Panc1 (cell line): Measurements from ENCODE around the gene CASP14. TPM values are rescaled to one million over a fixed set of nuclear protein-coding genes. Genes with fewer than 3 reads are reported as not detected.
A peak's percentile ranks its signal among the peaks of the same experiment; 100 is the strongest.

Experiments
- ATAC-seq: fragments of 200-7000 bp; cut with Tn5 transposase; 2 replicates; pipeline ENCODE4 v1.9.1; 2020; ENCODE audit warnings: mild to moderate bottlenecking, moderate library complexity
- BruUV-seq: library from RNA; stranded (reverse); fragments of 400-500 nt; replicated peaks from 2 replicates; lab custom pipeline; 2021; lab: Mats Ljungman, UMichigan
- CTCF ChIA-PET: fragments of 300-600 bp; sonication (Branson Sonifier 250); formaldehyde crosslinking; loops from one replicate; lab custom pipeline; 2022; ENCODE audit warnings: antibody characterized with exemption; lab: Charles Lee
- POLR2A ChIA-PET: fragments of 300-600 bp; sonication (Branson Sonifier 250); formaldehyde crosslinking; loops from one replicate; lab custom pipeline; 2022; ENCODE audit warnings: antibody characterized with exemption; lab: Charles Lee
- DNase-seq: peaks from one replicate; pipeline ENCODE4 v3.0.0-alpha.2; 2010; ENCODE audit warnings: low read depth, low spot score
- H3K27ac ChIP-seq: 2 replicates; pipeline ENCODE4 v1.5.1; 2011; ENCODE audit warnings: mild to moderate bottlenecking, low read length, inconsistent platforms
- H3K27me3 ChIP-seq: fragments of 200-500 bp; sonication (Bioruptor generic); 2 replicates; pipeline ENCODE4 v1.6.0; 2014; ENCODE audit warnings: low read length, inconsistent platforms; ENCODE audit not compliant: control insufficient read depth, insufficient read depth
- H3K36me3 ChIP-seq: fragments of 200-500 bp; sonication (Bioruptor generic); 2 replicates; pipeline ENCODE4 v1.5.1; 2014; ENCODE audit warnings: inconsistent platforms, mild to moderate bottlenecking, low read length, moderate library complexity; ENCODE audit not compliant: control insufficient read depth, insufficient read depth
- H3K4me1 ChIP-seq: 2 replicates; pipeline ENCODE4 v1.5.1; 2011; ENCODE audit warnings: inconsistent platforms, mild to moderate bottlenecking, low read length, moderate library complexity; ENCODE audit not compliant: control insufficient read depth, insufficient read depth
- H3K4me3 ChIP-seq, 2 experiments: 2 replicates each; pipeline ENCODE4 v1.5.1; 2011 to 2012; ENCODE audit warnings: low read depth in 2 of 2, low read length in 2 of 2, mild to moderate bottlenecking in 2 of 2, inconsistent platforms in 1 of 2, moderate library complexity in 1 of 2
- H3K9me3 ChIP-seq: fragments of 200-500 bp; sonication (Bioruptor generic); 2 replicates; pipeline ENCODE4 v1.5.1; 2014; ENCODE audit warnings: low read depth, mild to moderate bottlenecking, inconsistent platforms, low read length, moderate library complexity; ENCODE audit not compliant: control insufficient read depth, insufficient read depth
- POLR2AphosphoS5 ChIP-seq: IDR thresholded peaks from 2 replicates; pipeline ENCODE4 v1.6.1; 2012; ENCODE audit warnings: mild to moderate bottlenecking, low read depth, low read length, moderate library complexity
- SIN3A ChIP-seq: IDR thresholded peaks from 2 replicates; pipeline ENCODE4 v1.6.1; 2012; ENCODE audit warnings: low read depth, mild to moderate bottlenecking, low read length, moderate library complexity, borderline replicate concordance; ENCODE audit not compliant: insufficient read depth
- TCF7L2 ChIP-seq: IDR thresholded peaks from 2 replicates; pipeline ENCODE4 v1.6.1; 2011; ENCODE audit warnings: mild to moderate bottlenecking, low read depth, low read length, inconsistent platforms
- in situ Hi-C: cut with HindIII; loops from 2 replicates; pipeline ENCODE4 v1.10.0; 2016; ENCODE audit warnings: low sequenced_read_pairs, low pct_unique_long_range_greater_than_20kb
- intact Hi-C: fragments of 100-400 bp; cut with micrococcal nuclease; formaldehyde crosslinking; loops from one replicate; pipeline ENCODE4 v1.10.0; 2022; ENCODE audit not compliant: unreplicated experiment
- total RNA-seq: library from RNA; stranded (reverse); gene quantifications from one replicate; pipeline ENCODE4 v1.2.1, GENCODE V29; 2021; ENCODE audit not compliant: unreplicated experiment
- TF ChIP-seq, protein P1 (sequence below): fragments of 450-650 bp; IDR thresholded peaks from 2 replicates; pipeline ENCODE4 v1.5.1; 2017; ENCODE audit warnings: mild to moderate bottlenecking
- TF ChIP-seq, protein P2 (sequence below), 2 experiments: IDR thresholded peaks; 2 replicates each; pipeline ENCODE4 v1.6.1; 2011 to 2012; ENCODE audit warnings: low read depth in 2 of 2, control low read depth in 1 of 2, low read length in 1 of 2, mild to moderate bottlenecking in 1 of 2, moderate library complexity in 1 of 2; ENCODE audit not compliant: insufficient read depth in 1 of 2

CASP14 gene
- total RNA-seq, 1 experiment from 2014 or later, result not detected

DNA sequence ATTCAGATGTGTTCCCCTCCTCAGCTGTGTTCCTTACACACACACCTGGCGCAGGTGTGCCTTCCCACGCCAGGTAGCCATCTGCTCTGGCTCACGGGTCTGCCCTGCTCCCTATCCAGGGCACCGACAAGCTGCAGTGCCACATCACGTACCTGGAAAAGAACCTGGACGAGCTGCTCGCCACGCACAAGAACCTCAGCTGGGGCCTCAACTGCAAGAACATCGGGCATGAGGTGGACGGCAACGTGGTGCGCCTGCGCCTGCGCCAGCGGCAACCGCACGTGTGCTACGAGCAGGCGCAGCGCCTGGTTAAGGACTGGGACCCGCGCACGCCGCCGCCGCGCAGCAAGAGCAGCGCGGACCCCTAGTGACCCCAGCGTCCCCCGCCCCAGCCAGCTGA is 26.5 kb upstream of the CASP14 start:
- CTCF ChIA-PET, result no interaction called here
- in situ Hi-C loops, result no loop called here
- POLR2A ChIA-PET, result no interaction called here

DNA sequence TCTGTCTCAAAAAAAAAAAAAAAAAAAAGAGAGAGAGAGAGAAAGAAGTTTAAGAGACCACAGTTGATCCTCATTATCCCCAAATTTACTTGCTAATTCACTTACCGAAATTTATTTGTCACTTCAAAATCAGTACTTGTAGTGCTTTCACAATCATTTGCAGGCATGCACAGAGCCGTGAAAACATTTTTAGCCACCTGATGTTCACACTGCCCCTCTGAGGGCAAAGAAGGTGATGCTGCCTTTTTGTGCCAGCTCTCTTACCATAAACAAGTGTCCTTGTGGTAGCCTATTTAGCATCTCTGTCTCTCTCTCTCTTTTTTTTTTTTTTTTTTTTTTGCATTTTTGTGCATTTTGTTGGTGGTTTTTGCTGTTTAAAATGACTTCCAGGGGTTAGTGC is 24.1 kb upstream of the CASP14 start:
- Histone ChIP-seq H3K4me3 (no peak overlapping the region), H3K27ac (no peak overlapping the region), H3K36me3 (no peaks in the 10 kb centered on the region), H3K9me3 (no peaks in the 10 kb centered on the region), H3K27me3 (no peaks in the 10 kb centered on the region), H3K4me1 (no peaks in the 10 kb centered on the region)
- CTCF ChIA-PET, result interaction anchor here (0.7 kb wide), 1 partner anchor 138 kb away, joined by 9 read pairs; no protein-coding TSS in a partner anchor
- POLR2A ChIA-PET, result interaction anchor here (0.7 kb wide), 1 partner anchor 23 kb away, joined by 7 read pairs; no protein-coding TSS in a partner anchor
- in situ Hi-C loops, result no loop called here
- intact Hi-C loops, result loop anchor here (10.0 kb wide), 1 partner anchor 110 kb away; no protein-coding TSS in a partner anchor
- BruUV-seq, result no TSS peak
- TF ChIP-seq SIN3A, result no peak
- TF ChIP-seq, protein P1, sequence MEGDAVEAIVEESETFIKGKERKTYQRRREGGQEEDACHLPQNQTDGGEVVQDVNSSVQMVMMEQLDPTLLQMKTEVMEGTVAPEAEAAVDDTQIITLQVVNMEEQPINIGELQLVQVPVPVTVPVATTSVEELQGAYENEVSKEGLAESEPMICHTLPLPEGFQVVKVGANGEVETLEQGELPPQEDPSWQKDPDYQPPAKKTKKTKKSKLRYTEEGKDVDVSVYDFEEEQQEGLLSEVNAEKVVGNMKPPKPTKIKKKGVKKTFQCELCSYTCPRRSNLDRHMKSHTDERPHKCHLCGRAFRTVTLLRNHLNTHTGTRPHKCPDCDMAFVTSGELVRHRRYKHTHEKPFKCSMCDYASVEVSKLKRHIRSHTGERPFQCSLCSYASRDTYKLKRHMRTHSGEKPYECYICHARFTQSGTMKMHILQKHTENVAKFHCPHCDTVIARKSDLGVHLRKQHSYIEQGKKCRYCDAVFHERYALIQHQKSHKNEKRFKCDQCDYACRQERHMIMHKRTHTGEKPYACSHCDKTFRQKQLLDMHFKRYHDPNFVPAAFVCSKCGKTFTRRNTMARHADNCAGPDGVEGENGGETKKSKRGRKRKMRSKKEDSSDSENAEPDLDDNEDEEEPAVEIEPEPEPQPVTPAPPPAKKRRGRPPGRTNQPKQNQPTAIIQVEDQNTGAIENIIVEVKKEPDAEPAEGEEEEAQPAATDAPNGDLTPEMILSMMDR, result peak; percentile 65
- DNase-seq, result no peak
- ATAC-seq, result peak; percentile 71; the same call in 1 of the 2 replicates

More for the DNA sequence above, 26.5 kb upstream of the CASP14 start:
- TF ChIP-seq, protein P2, sequence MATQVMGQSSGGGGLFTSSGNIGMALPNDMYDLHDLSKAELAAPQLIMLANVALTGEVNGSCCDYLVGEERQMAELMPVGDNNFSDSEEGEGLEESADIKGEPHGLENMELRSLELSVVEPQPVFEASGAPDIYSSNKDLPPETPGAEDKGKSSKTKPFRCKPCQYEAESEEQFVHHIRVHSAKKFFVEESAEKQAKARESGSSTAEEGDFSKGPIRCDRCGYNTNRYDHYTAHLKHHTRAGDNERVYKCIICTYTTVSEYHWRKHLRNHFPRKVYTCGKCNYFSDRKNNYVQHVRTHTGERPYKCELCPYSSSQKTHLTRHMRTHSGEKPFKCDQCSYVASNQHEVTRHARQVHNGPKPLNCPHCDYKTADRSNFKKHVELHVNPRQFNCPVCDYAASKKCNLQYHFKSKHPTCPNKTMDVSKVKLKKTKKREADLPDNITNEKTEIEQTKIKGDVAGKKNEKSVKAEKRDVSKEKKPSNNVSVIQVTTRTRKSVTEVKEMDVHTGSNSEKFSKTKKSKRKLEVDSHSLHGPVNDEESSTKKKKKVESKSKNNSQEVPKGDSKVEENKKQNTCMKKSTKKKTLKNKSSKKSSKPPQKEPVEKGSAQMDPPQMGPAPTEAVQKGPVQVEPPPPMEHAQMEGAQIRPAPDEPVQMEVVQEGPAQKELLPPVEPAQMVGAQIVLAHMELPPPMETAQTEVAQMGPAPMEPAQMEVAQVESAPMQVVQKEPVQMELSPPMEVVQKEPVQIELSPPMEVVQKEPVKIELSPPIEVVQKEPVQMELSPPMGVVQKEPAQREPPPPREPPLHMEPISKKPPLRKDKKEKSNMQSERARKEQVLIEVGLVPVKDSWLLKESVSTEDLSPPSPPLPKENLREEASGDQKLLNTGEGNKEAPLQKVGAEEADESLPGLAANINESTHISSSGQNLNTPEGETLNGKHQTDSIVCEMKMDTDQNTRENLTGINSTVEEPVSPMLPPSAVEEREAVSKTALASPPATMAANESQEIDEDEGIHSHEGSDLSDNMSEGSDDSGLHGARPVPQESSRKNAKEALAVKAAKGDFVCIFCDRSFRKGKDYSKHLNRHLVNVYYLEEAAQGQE (IDR thresholded peaks at IDR 0.05; ENCODE audit: insufficient read depth in 1 of 2, low read depth in 2 of 2, low read length in 1 of 2), result no peak
- TF ChIP-seq SIN3A (no peak), POLR2AphosphoS5 (no peak), TCF7L2 (no peak)
- TF ChIP-seq, protein P1, result no peak
- H3K4me1 ChIP-seq, result no peaks in the 10 kb centered on the region
- H3K27ac ChIP-seq, result no peak overlapping the region
- ATAC-seq, result no peak
- BruUV-seq, result no TSS peak
- no peaks in the 10 kb centered on the region for H3K36me3 ChIP-seq
- intact Hi-C loops, result loop anchor here (10.0 kb wide), 1 partner anchor 108 kb away; no protein-coding TSS in a partner anchor
- H3K9me3 ChIP-seq, result no peaks in the 10 kb centered on the region
- no peaks in the 10 kb centered on the region for H3K27me3 ChIP-seq
- no peak overlapping the region for H3K4me3 ChIP-seq
- no peak for DNase-seq
